ENCODE data around the gene PLA2G3. TPM values are rescaled to one million over a fixed set of nuclear protein-coding genes. Genes with fewer than 3 reads are reported as not detected.

Gene PLA2G3
- total and polyA plus RNA-seq, 2 of the 8 experiments (the other 6 are each of a cell fraction or from before 2014, with no cell fraction given), result 18.1 to 25.9 TPM

DNA sequence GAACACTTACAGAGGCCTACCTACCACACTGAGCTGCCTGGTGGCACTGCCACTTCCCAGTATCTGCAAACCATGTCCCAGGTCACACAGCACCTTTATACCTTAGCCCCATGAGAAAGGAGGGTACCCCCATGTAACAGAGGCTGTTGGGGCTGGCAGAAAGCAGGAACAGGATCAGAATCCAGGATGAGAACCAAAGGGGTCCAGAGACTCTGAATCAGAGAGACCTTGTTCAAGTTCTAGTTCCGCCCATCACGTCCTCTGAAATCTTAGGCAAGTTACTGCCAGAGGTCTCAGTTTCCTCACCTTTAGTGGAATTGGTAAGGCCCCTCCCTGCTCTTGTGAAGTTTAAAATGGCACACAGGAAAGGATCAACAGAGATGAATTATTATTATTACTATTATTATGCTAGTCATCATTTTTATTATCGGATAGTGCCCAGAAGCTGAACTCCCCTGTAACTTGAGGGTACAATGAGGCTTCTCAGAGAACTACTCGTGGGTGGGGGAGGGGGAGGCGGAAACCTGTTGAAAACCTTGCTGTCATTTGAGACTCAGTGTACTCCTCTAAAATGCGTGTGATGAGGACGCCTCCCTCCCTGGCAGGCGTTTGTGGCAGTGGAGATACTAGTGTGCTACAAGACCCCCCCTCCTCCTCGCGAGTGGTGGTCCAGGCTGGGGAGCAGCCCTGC lies 42.2 kb downstream of the PLA2G3 start:
- Histone ChIP-seq H3K27ac (ENCODE audit: low read depth, low read length) (no peak overlapping the region), H3K79me2 (ENCODE audit: control insufficient read depth in 1 of 2, insufficient read depth in 2 of 2, low read length in 2 of 2) (no peaks in the 10 kb centered on the region), H2BK120ac (replicated peaks; ENCODE audit: low read depth, low read length) (no peak overlapping the region), H3K4me1 (replicated peaks in 1 of 4; ENCODE audit: control insufficient read depth in 3 of 4, insufficient read depth in 4 of 4, low read length in 3 of 4) (peaks cover 5 to 15% (median 11%) of the 10 kb centered on the region in 4 experiments), H3K9ac (replicated peaks in 1 of 4; ENCODE audit: extremely low read depth in 1 of 4, low read depth in 3 of 4, low read length in 3 of 4) (no peak overlapping the region), H4K8ac (ENCODE audit: extremely low read depth, insufficient read depth, low read length) (peak overlapping the region; percentile 41; the same call in 1 of the 2 replicates), H3K56ac (replicated peaks; ENCODE audit: insufficient read length, low read depth, low read length) (peak overlapping the region; percentile 37), H4K91ac (replicated peaks; ENCODE audit: insufficient read length, low read length) (no peak overlapping the region), H3K4me2 (ENCODE audit: insufficient read depth in 1 of 2, low read depth in 2 of 2, low read length in 2 of 2) (peak overlapping the region; percentile 59 to 69), H2BK12ac (ENCODE audit: low read depth, low read length) (no peak overlapping the region; the same call in 1 of the 2 replicates), H3K4ac (replicated peaks; ENCODE audit: insufficient read length, low read depth, low read length) (peak overlapping the region; percentile 21), H3K23me2 (ENCODE audit: low read depth, low read length) (peaks cover 4% of the 10 kb centered on the region; the same call in 1 of the 2 replicates), H2AFZ (ENCODE audit: low read length) (no peak overlapping the region), H2BK5ac (ENCODE audit: low read depth, low read length) (no peak overlapping the region), H3K79me1 (ENCODE audit: low read depth, low read length) (no peaks in the 10 kb centered on the region), H3K23ac (ENCODE audit: insufficient read length) (no peak overlapping the region), H3K9me3 (ENCODE audit: insufficient read depth in 2 of 2, low read depth in 1 of 2, low read length in 1 of 2) (no peaks in the 10 kb centered on the region), H3K14ac (ENCODE audit: insufficient read length) (no peak overlapping the region), H4K20me1 (replicated peaks in 1 of 2; ENCODE audit: control insufficient read depth in 1 of 2, insufficient read depth in 2 of 2, low read length in 2 of 2) (no peaks in the 10 kb centered on the region), H2BK20ac (ENCODE audit: low read length) (no peak overlapping the region), H3K27me3 (replicated peaks in 1 of 4; ENCODE audit: control insufficient read depth in 3 of 4, extremely low read depth in 1 of 4, insufficient read depth in 3 of 4, low read length in 3 of 4) (no peaks in the 10 kb centered on the region), H3K4me3 (ENCODE audit: extremely low read depth in 1 of 4, insufficient read depth in 2 of 4, low read depth in 3 of 4, low read length in 4 of 4) (peak overlapping the region; percentile 8 to 50 (median 18); a peak in 5 of 8 replicates), H3K36me3 (ENCODE audit: control insufficient read depth in 2 of 4, insufficient read depth in 4 of 4, low read length in 3 of 4) (no peaks in the 10 kb centered on the region), H4K5ac (ENCODE audit: insufficient read length, low read depth, low read length) (no peak overlapping the region), H2BK15ac (ENCODE audit: low read length) (no peak overlapping the region), H3K18ac (ENCODE audit: extremely low read depth, low read length) (no peak overlapping the region; the same call in none of the 2 replicates), H2AK5ac (ENCODE audit: low read depth, low read length) (no peak overlapping the region)
- ChIA-PET POLR2A (ENCODE audit: partially characterized antibody) (interaction anchor here (0.5 to 5.1 kb wide), 8 partner anchors 11 to 129 kb away, joined by 3 to 57 read pairs (median 6); partner anchors contain the start of genes MORC2, PLA2G3, SMTN and TUG1), CTCF (ENCODE audit: partially characterized antibody) (interaction anchor here (0.9 to 16.8 kb wide), 7 partner anchors 8 to 95 kb away, joined by 3 to 207 read pairs (median 7); partner anchors contain the start of genes PLA2G3, SELENOM and SMTN)
- no peak for DNase-seq (ENCODE audit: low read depth in 1 of 2, low spot score in 2 of 2)
- WGBS, 2 experiments (ENCODE audit: extremely low coverage in 1 of 2, insufficient coverage in 1 of 2, insufficient read length in 1 of 2, insufficient replicate concordance in 2 of 2, low coverage in 1 of 2, low lambda C conversion rate in 2 of 2, missing lambda C conversion rate in 1 of 2), result 77% methylated on average over 5 of the region's 10 CpGs; no CpG with 5 or more reads in 1 of the 2 experiments
- no peak for FAIRE-seq
- TF ChIP-seq RBBP5 (IDR thresholded peaks at IDR 0.05; ENCODE audit: borderline replicate concordance, low read depth, low read length) (no peak), SP4 (IDR thresholded peaks at IDR 0.05; ENCODE audit: low read length) (no peak), PHF8 (conservative IDR thresholded peaks at IDR 0.05; ENCODE audit: low read depth, low read length) (no peak), KDM1A (IDR thresholded peaks at IDR 0.05; ENCODE audit: borderline replicate concordance, low read length) (no peak), SP1 (IDR thresholded peaks at IDR 0.05; ENCODE audit: low read depth, low read length) (no peak), SIRT6 (IDR thresholded peaks at IDR 0.05; ENCODE audit: low read length) (no peak), RAD21 (IDR thresholded peaks at IDR 0.05 in 1 of 2, conservative IDR thresholded peaks at IDR 0.05 in 1 of 2; ENCODE audit: low read depth in 2 of 2, low read length in 2 of 2) (no peak), KDM4A (IDR thresholded peaks at IDR 0.05; ENCODE audit: low read depth, low read length, severe bottlenecking) (no peak), ZNF274 (IDR thresholded peaks at IDR 0.05; ENCODE audit: borderline replicate concordance, extremely low read depth, low read length) (no peak), YY1 (IDR thresholded peaks at IDR 0.05; ENCODE audit: low read depth, low read length) (no peak), POLR2A (IDR thresholded peaks at IDR 0.05; ENCODE audit: control extremely low read depth in 1 of 2, low read depth in 2 of 2, low read length in 2 of 2) (no peak), NANOG (IDR thresholded peaks at IDR 0.05; ENCODE audit: insufficient read depth, low read depth, low read length, poor library complexity, severe bottlenecking) (no peak), TEAD4 (IDR thresholded peaks at IDR 0.05; ENCODE audit: low read depth, low read length) (no peak)

All from H1 (cell line).